Lung microvascular endothelial cell (primary cell): ENCODE results near the gene ELOA2. TPM values are rescaled to one million over a fixed set of nuclear protein-coding genes. Genes with fewer than 3 reads are reported as not detected.
A peak's percentile ranks its signal among the peaks of the same experiment; 100 is the strongest.
"Not testable (repeated sequence)": the region's sequence is repeated elsewhere in the genome, so short reads cannot be mapped to it uniquely, and the experiment has no call there.

ENCODE experiments used
- DNase-seq, 2 donors: peaks; one replicate each; pipeline versions ENCODE4 v3.0.0 to v3.0.0-alpha.2; 2010; ENCODE audit warnings: low read depth in 2 of 2
- total RNA-seq: library from RNA; depleted of rRNA; stranded (reverse); fragments of >200 nt; gene quantifications from 2 replicates; pipeline ENCODE4 v1.2.1, GENCODE V29; 2014

Gene ELOA2, protein sequence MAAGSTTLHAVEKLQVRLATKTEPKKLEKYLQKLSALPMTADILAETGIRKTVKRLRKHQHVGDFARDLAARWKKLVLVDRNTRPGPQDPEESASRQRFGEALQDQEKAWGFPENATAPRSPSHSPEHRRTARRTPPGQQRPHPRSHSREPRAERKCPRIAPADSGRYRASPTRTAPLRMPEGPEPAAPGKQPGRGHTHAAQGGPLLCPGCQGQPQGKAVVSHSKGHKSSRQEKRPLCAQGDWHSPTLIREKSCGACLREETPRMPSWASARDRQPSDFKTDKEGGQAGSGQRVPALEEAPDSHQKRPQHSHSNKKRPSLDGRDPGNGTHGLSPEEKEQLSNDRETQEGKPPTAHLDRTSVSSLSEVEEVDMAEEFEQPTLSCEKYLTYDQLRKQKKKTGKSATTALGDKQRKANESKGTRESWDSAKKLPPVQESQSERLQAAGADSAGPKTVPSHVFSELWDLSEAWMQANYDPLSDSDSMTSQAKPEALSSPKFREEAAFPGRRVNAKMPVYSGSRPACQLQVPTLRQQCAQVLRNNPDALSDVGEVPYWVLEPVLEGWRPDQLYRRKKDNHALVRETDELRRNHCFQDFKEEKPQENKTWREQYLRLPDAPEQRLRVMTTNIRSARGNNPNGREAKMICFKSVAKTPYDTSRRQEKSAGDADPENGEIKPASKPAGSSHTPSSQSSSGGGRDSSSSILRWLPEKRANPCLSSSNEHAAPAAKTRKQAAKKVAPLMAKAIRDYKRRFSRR
- not detected in 2 replicates for total RNA-seq

DNA sequence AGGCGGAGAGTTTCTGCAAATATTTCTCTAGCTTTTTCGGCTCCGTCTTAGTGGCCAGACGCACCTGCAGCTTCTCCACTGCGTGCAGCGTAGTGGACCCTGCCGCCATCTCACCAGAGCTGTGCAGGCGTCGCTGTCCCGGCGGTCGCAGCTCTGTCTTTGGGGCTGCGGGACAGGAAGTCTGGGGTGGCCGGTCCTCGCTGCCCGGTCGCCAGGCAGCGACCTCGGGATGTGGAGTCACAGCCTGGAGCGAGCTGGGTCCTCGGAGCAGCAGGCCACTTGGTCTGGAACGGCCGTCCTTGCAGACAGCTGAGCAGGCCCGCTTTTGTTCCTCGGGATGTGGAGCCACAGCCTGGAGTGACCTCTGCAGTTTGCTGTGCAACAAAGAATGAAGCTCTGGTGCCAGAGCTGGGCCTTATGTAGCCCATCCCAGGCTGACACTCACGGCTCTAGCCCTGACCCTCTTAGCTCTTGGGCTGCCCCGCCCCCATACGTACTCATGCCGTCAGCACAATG, at the start of gene ELOA2:
Gene ELOA2, minus strand, starts transcription at position 466 of the 516 bp plus-strand sequence. Its CDS starts 357 bp downstream, at position 109.
- no peak for DNase-seq

DNA sequence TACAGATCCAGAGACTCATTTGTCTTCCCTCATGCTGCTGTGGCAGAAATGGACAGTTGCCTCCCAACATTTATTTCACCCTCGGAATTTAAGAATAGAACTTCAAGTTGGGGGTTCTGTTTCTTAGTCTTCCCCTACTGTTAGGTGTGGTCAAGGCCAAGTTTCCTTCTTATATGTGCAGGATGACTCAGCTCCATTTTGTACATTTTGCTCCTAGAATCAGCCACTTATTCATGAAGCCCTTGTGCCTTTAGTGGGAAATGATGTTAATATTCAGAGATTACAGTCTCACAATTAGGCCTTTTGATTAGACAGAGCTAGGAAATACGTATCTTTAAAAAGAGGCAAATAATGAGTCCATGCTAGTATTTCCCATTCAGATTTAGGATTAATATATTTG, 46.2 kb upstream of the ELOA2 start:
- DNase-seq: no peak

DNA sequence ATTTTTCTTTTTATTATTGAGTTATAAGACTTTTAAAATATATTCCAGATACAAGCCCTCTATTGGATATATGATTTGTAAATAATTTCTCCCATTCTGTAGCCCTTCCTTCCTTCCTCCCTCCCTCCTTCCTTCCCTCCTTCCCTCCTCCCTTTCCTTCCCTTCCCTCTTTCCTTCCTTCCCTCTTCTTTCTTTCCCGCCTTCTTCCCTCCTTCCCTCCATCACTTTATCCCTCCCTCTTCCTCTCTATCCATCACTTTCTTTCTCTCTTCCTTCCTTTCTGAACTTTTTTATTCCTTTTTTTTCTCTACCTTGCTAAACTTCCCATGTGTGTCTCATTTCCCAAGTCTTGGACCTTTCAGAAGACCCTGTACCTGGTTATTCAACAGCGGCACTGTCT, 45.5 kb upstream of the ELOA2 start:
- no peak for DNase-seq

DNA sequence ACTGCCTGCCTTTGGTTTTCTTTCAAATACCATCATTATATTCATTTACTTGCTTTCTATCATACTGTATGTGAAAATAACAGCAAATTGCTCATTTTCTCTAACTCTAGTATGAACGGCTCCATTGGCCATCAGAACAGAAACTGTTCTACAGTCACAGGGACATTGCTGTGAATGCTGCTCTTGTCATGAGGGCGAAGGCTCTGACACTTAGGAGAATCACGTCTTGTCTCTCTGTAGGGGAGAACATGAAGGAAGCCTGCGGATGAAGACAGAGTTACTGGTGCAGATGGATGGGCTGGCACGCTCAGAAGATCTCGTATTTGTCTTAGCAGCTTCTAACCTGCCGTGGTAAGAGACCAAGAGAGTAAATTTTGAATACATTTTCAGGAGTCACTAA, 41.7 kb upstream of the ELOA2 start:
- DNase-seq: no peak

DNA sequence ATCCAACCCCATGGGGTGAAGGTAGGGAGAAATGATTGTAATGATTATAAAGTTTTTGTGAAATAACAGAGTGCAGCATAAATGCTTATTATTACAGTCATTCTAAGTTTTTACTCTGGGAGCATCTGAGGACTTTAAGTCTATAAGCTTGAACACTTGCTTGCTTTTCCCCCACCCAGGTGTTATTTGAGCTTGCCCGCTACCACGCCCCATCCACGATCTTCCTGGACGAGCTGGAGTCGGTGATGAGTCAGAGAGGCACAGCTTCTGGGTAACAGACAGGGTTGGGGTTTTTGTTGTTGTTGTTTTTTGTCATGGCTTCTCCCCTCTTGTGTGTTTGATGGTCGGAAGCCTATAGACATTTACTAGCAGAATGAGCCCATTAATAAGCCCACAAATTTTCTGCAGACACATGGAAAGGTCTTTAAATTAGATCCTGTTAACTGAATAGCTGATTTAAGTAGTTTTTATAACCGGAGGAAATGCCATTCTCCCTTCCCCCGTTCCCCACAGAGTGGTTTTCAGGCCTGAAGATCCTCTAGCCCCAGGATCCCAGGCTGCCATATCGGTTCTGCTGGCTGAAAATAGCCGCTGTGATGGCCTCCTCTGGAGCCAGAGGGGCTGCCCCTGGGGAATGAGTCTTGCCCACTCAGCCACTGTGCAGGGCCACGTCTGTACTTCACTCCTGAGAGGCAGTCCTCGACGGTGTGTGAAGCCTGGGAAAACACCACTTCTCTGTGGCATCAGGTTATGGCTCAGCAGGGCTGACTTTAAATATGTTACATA, 39.9 kb upstream of the ELOA2 start:
- DNase-seq: no peak

DNA sequence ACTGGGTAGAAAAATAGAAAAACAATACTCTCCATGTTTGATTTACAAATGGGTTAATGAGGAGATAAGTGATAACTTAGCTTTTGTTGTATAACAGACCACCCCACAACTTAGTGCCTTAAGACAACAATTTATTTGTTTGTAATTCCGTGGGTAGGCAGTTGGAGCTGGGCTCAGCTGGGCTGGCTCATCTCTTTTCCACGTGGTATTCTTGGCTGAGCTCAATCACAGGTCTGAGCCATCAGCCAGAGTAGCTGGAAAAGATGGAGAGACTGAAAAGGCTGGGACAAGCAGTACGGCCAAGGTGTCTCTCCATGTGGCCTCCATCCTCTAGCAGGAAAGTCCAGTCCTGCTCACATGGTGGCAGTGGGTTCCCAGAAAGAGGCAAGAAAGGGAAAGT, 32.2 kb upstream of the ELOA2 start:
- no peak for DNase-seq

DNA sequence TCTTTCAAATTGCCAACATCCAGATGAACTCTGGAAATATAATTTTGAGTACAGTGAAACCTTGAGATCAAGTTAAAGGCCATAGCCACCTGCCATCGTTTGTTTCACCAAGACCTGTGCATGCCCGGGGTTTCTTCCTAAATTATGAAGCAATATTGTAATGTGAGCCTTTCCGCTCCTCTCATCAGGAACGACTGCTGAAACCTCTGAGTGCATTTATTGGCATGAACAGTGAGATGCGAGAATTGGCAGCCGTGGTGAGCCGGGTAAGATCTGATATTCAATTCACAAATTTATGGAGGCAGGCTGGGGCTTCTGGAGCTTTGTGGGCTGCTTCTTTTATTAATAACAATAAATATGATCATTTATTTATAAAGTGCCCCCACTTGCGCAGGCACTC, 27.7 kb upstream of the ELOA2 start:
- no peak for DNase-seq

DNA sequence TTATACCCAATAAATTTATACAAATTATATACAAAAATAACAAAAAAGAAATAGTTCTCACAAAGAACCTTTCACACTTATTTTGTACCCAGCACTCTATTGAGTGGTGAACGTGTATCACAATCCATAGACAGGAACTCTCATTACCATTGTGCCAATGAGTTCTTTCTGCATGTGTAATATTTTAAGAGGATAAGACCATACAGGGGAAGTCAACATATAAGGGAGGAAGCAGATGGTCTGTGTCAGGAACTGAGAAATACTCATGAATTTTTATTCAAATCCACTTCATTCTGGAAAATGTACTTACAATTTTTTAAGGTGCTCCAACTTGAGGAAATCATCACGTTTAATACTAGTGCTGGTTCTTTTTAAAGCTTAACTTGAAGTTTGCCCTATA, 27.1 kb upstream of the ELOA2 start:
- DNase-seq: peak; percentile 12 to 15

DNA sequence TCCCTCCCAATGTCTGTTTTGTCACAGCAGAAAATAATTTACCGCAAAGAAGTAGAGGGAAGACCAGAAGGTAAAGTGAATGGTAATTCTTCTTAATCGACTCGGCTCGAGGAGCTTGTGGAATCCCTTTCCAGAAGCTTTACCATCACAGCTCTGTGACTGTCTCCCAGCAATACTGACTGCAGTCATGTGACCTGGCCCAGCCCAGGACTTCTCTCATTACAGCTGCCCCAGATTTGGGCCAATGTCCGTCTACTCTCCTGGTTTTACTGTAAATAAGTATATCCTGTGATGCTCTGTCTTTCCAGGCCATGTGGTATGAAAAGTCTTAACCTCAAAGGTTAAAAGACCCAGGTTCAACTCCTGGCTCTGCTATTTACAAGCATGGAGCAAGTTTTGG, 18.9 kb upstream of the ELOA2 start:
- DNase-seq: no peak

DNA sequence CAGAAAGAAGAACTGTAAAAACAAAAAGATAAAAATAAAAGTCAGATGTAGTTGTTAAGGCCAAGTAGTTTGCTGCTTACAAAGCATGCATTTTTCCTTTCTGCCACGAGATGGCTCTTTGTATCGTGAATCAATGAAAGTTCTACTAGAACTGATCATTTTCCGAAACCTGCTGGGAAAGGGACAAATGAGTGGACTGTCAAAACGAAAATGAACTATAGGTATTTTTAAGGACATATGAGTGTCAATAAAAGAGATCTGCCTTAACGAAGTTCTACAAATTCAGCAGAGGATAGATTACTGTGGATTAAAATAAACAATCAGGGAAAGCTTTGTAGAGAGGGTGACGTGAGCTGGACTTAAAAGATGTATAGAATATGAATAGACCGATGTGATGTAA, 15.0 kb upstream of the ELOA2 start:
- peak; percentile 61 to 69 for DNase-seq

DNA sequence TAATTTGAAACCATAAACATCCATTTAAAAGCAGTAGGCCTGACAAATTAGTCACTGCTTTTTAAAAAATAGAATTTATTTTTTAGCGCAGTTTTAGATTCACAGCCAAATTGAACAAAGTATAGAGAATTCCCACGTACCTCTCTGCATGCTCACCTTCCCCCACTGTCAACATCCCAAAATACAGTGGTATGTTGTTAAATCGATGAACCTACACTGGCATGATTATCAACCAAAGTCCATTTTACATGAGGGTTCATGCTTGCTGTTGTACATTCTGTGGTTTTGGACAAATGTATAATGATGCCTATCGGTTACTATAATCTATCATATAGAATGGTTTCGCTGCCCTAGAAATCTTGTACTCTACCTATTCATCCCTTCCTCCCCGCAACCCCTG, 5.6 kb upstream of the ELOA2 start:
- DNase-seq: no peak

DNA sequence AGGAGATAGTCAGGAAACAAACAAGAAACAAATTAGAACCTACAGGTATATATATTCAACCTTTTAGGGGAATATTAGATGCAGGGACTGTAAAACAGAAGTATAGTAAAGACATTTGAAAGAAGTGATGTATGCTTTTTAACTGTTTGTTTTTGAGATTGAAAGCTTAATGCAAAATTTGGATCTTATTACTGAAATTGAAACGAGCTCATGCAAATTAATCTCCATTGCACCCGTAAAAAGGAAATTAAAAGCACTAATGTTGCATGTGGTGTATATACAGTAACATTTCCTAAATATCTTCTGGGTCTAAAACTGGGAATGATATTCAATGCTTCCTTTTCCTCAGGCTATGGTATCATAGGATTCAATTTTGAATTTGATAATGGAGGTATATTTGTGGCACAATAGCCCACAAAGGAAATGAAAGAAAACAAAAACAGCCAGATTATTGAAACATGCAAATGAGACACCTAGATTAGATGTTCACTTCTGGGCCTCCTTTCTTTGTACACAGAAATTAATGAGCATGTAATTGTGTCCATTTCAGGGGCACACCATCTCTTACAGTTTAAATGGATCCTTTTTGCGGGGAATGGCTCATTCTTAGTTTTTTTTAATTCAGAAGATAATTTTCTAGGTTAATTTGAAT, 1.6 kb upstream of the ELOA2 start:
- no peak for DNase-seq

DNA sequence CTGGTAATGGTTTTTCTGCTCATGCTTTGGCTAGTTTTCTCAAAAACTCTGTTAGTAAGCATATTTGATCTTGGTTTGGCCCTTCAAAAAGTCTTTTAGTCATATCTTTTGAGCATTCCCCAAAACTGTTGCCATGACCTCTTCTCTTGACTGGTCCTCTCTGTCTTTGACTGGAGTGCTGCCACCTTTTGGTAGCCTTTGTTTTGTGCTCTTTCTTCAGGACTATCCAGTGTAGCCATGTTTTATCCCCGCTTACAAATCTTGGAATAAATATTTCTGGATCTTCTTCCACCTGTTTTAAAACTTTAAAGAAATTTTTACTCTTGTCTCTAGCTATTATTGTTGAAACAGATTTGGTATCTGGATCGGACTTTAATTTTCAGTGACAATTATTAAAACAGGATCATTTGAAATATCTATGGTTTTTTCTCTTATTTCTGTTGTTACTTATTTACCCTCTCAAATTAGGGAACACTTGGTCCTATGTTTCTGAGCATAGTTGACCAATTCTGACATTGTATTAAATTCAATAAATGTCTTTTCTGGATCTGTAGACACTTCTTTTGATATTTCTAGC, 965 bp upstream of the ELOA2 start:
- DNase-seq: peak; percentile 43 to 44

DNA sequence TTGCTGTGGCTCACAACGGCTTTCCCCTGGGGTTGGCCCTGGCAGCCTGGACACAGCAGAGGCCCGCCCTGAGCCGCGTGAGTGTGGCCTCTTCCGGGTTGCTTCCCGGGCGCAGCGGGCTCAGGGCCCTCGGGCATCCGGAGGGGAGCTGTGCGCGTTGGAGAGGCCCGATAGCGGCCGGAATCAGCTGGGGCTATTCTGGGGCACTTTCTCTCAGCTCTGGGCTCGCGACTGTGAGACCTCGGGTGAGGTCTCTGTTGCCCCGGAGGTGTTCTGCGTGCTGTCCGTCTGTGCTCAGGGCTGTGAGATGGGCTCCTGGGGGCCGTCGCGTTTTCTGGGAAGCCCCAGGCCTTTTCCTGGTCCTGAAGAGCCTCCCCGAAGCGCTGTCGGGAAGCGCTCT, 830 bp downstream of the ELOA2 start:
- DNase-seq: not testable (repeated sequence)

DNA sequence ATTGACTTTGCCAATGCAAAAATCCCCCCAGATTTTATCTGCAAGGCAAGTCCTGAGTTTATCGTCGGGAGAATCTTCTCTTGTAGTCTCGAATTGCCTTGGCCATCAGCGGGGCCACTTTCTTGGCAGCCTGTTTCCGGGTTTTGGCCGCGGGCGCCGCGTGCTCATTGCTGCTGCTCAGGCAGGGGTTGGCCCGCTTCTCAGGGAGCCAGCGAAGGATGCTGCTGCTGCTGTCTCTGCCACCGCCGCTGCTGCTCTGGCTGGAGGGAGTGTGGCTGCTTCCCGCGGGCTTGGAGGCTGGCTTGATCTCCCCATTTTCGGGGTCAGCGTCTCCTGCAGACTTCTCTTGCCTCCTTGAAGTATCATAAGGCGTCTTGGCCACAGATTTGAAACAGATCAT, 2.5 kb downstream of the ELOA2 start:
- no peak for DNase-seq

DNA sequence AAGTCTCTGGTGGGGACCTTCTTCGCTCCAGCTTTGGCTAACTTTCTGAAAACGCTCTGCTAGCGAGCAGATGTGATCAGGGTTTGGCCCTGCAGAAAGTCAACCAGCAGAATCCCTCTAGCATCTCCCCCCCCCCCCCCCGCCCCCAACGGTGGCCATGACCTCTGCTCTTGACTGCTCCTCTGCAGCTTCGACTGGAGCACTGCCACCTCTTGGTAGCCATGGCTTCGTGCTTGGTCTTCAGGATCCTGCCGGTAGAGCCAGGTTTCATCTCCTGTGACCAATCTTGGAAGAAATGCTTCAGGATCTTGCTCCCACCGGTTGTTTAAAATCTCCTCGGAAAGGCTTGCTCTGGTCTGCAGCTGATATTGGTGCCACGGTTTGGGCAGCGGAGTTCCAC, 4.5 kb downstream of the ELOA2 start:
- DNase-seq: not testable (repeated sequence)

DNA sequence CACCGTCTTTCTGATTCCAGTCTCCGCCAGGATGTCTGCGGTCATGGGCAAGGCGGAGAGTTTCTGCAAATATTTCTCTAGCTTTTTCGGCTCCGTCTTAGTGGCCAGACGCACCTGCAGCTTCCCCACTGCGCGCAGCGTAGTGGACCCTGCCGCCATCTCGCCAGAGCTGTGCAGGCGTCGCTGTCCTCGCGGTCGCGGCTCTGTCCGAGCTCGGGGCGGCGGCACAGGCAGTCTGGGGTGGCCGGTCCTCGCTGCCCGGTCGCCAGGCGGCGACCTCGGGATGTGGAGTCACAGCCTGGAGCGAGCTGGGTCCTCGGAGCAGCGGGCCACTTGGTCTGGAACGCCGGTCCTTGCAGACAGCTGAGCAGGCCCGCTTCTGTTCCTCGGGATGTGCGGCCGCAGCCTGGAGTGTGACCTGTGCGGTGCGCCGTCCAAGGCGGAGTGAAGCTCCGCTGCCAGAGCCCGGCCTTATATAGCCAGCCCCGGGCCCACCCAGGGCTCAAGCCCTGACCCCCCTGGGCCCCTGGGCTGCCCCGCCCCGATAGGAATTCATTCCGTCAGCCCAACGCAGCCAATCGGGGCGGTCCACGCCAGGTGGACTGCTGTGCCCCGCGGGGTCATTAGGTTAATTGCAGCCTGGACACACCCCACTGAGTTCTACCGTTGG, 5.6 kb downstream of the ELOA2 start:
- DNase-seq: not testable (repeated sequence)

DNA sequence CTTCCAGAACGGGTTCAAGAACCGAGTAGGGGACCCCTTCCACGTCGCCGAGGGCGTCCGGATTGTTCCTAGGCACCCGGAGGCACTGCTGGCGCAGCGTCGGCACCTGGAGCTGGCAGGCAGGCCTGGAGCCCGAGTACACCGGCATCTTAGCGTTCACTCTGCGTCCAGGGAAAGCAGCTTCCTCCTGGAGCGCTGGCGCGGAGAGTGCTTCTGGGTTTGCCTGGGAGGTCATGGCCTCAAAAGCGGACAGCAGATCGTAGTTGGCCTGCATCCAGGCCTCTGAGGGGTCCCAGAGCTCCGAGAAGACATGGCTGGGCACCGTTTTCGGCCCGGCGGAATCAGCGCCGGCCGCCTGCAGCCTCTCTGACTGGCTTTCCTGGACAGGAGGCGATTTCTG, 6.7 kb downstream of the ELOA2 start:
- DNase-seq: not testable (repeated sequence)

DNA sequence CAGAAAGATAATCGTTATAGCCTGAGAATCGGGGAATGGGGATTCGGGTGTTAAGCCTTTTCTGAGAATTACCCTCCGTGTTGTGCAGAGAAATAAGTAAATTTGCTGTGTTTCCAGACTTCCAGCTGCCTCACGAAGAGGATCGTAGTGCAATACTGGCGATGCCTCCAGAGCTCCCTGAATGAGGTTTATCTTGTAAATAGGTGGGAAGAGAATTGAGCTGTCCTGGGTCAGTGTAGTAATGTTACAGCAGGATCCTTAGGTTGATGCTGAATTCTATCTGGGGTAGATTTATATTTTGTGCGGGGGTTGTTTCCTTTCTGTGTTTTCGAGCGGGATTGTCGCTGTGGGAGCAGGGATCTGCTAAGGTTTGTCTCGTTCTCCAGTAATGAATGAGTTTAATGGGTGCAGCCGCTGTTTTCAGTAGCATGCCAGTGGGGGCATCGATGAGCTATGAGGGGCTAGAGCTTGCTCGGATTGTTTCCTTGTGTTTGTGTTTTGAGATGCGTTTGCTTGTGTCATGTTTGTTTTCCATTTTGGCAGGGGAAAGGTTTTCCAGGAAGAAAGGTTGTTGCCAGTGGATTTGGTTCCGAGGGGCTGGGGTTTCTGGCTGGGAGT, 9.8 kb downstream of the ELOA2 start:
- DNase-seq: not testable (repeated sequence)
